Neuronal stem cell (in vitro differentiated cells): ENCODE data around the gene VPS26C.

Experiments used
- DNase-seq: peaks from one replicate; pipeline ENCODE4 v3.0.0-alpha.2; 2013; ENCODE audit warnings: low spot score
- H2AFZ ChIP-seq: one replicate; pipeline ENCODE4 v1.6.1; 2013; ENCODE audit warnings: mild to moderate bottlenecking, low read length, inconsistent platforms
- H2AK5ac ChIP-seq: 2 replicates; pipeline ENCODE4 v1.6.1; 2013; ENCODE audit warnings: low read depth, mild to moderate bottlenecking, inconsistent platforms, low read length, moderate library complexity, mixed read lengths
- H2BK120ac ChIP-seq: 2 replicates; pipeline ENCODE4 v1.6.1; 2013; ENCODE audit warnings: low read depth, mild to moderate bottlenecking, inconsistent platforms, low read length, moderate library complexity, mixed read lengths
- H2BK12ac ChIP-seq: one replicate; pipeline ENCODE4 v1.6.1; 2013; ENCODE audit warnings: low read length, inconsistent platforms
- H2BK15ac ChIP-seq: 2 replicates; pipeline ENCODE4 v1.6.1; 2013; ENCODE audit warnings: mild to moderate bottlenecking, low read length, inconsistent platforms, mixed read lengths
- H2BK5ac ChIP-seq: one replicate; pipeline ENCODE4 v1.6.1; 2013; ENCODE audit warnings: inconsistent platforms, mild to moderate bottlenecking, low read length, moderate library complexity
- H3K14ac ChIP-seq: one replicate; pipeline ENCODE4 v1.6.1; 2013; ENCODE audit warnings: low read length, inconsistent platforms
- H3K18ac ChIP-seq: 2 replicates; pipeline ENCODE4 v1.6.1; 2013; ENCODE audit warnings: low read length, inconsistent platforms
- H3K23ac ChIP-seq: 2 replicates; pipeline ENCODE4 v1.6.1; 2013; ENCODE audit warnings: low read depth, mild to moderate bottlenecking, mixed read lengths, low read length, inconsistent platforms; ENCODE audit not compliant: poor library complexity
- H3K27ac ChIP-seq: replicated peaks from 3 replicates; pipeline ENCODE4 v1.5.1; 2013; ENCODE audit warnings: low read length, inconsistent platforms
- H3K27me3 ChIP-seq, 3 experiments: 2 replicates each; pipeline ENCODE4 v1.6.1; 2013; ENCODE audit warnings: low read length in 3 of 3, mild to moderate bottlenecking in 2 of 3, inconsistent platforms in 1 of 3, low read depth in 1 of 3, mixed read lengths in 1 of 3, moderate library complexity in 1 of 3; ENCODE audit not compliant: control insufficient read depth in 3 of 3, insufficient read depth in 3 of 3
- H3K36me3 ChIP-seq, 2 donors: replicated peaks in 1 of 2; 2 replicates each; pipeline ENCODE4 v1.6.1; 2013; ENCODE audit warnings: low read length in 2 of 2; ENCODE audit not compliant: control insufficient read depth in 2 of 2, insufficient read depth in 2 of 2
- H3K4ac ChIP-seq: 2 replicates; pipeline ENCODE4 v1.6.1; 2013; ENCODE audit warnings: inconsistent platforms, mild to moderate bottlenecking, low read length, moderate library complexity
- H3K4me1 ChIP-seq, 2 donors: 1 replicate in 1 of 2; 2 replicates in 1 of 2; pipeline ENCODE4 v1.6.1; 2013; ENCODE audit warnings: low read length in 2 of 2, low read depth in 1 of 2; ENCODE audit not compliant: control insufficient read depth in 2 of 2, insufficient read depth in 1 of 2
- H3K4me2 ChIP-seq: one replicate; pipeline ENCODE4 v1.6.1; 2013; ENCODE audit warnings: mild to moderate bottlenecking, low read length, inconsistent platforms; ENCODE audit not compliant: insufficient read depth, poor library complexity, severe bottlenecking
- H3K4me3 ChIP-seq, 2 donors: 2 replicates each; pipeline ENCODE4 v1.5.1; 2013; ENCODE audit warnings: low read length in 2 of 2, mild to moderate bottlenecking in 2 of 2, inconsistent platforms in 1 of 2, moderate library complexity in 1 of 2
- H3K79me1 ChIP-seq: one replicate; pipeline ENCODE4 v1.6.1; 2013; ENCODE audit warnings: low read depth, mild to moderate bottlenecking, inconsistent platforms, low read length, moderate library complexity
- H3K9ac ChIP-seq: one replicate; pipeline ENCODE4 v1.6.1; 2013; ENCODE audit warnings: mild to moderate bottlenecking, low read depth, low read length, inconsistent platforms; ENCODE audit not compliant: poor library complexity
- H3K9me3 ChIP-seq, 2 donors: replicated peaks in 1 of 2; 2 replicates each; pipeline versions ENCODE3 to v1.6.1; 2013; ENCODE audit warnings: low read length in 2 of 2, mild to moderate bottlenecking in 2 of 2, inconsistent platforms in 1 of 2, low read depth in 1 of 2, mixed read lengths in 1 of 2, moderate library complexity in 1 of 2; ENCODE audit not compliant: control insufficient read depth in 2 of 2, insufficient read depth in 1 of 2
- H4K8ac ChIP-seq: one replicate; pipeline ENCODE4 v1.6.1; 2013; ENCODE audit warnings: low read depth, mild to moderate bottlenecking, inconsistent platforms, low read length, moderate library complexity
- H4K91ac ChIP-seq: one replicate; pipeline ENCODE4 v1.6.1; 2013; ENCODE audit warnings: low read length, low read depth, mild to moderate bottlenecking, inconsistent platforms; ENCODE audit not compliant: poor library complexity
- WGBS, 2 donors: extraction: QIAGEN DNeasy Blood & Tissue Kit; methylation state at CpG; one replicate each; pipeline ENCODE4 v1.1.7; 2013; ENCODE audit warnings: missing lambda C conversion rate in 2 of 2, mixed read lengths in 1 of 2; ENCODE audit not compliant: insufficient read length in 2 of 2, insufficient replicate concordance in 1 of 2; ENCODE audit errors: extremely low coverage in 2 of 2; 5-methylcytosine and 5-hydroxymethylcytosine counted together

Gene VPS26C

GRCh38 chr21:37214952-37215351 is 52.2 kb downstream of the VPS26C start:
- Histone ChIP-seq H3K9me3 (peaks cover 2 to 6% of the 10 kb centered on the region in 2 donors), H3K27ac (no peak overlapping the region), H3K23ac (no peak overlapping the region), H2BK5ac (no peak overlapping the region), H3K4me3 (no peak overlapping the region), H3K79me1 (no peaks in the 10 kb centered on the region), H3K27me3 (no peaks in the 10 kb centered on the region), H2BK12ac (no peak overlapping the region), H2AFZ (no peak overlapping the region), H4K91ac (no peak overlapping the region), H3K4me2 (no peak overlapping the region), H3K4me1 (no peaks in the 10 kb centered on the region), H3K9ac (no peak overlapping the region), H2AK5ac (no peak overlapping the region), H4K8ac (no peak overlapping the region), H3K18ac (no peak overlapping the region), H3K14ac (no peak overlapping the region), H2BK120ac (no peak overlapping the region), H3K36me3 (peaks cover 0 to 10% of the 10 kb centered on the region in 2 donors), H3K4ac (no peak overlapping the region), H2BK15ac (no peak overlapping the region)
- DNase-seq = no peak
- WGBS, 2 donors = no CpG with 5 or more reads among the region's 9 CpGs

GRCh38 chr21:37210799-37211198 is 56.3 kb downstream of the VPS26C start:
- H3K27me3 ChIP-seq = no peaks in the 10 kb centered on the region
- H3K4me1 ChIP-seq = peaks cover 0 to 4% of the 10 kb centered on the region in 2 donors
- H3K4me2 ChIP-seq = no peak overlapping the region
- no CpG with 5 or more reads among the region's 1 CpG for WGBS, 2 donors
- DNase-seq = no peak
- no peak overlapping the region for H3K18ac ChIP-seq
- H3K23ac ChIP-seq = no peak overlapping the region
- H2BK120ac ChIP-seq = no peak overlapping the region
- no peaks in the 10 kb centered on the region for H3K79me1 ChIP-seq
- no peak overlapping the region for H2BK15ac ChIP-seq
- H2AK5ac ChIP-seq = no peak overlapping the region
- H2BK5ac ChIP-seq = no peak overlapping the region
- no peak overlapping the region for H3K14ac ChIP-seq
- H3K9me3 ChIP-seq = peaks cover 9 to 15% of the 10 kb centered on the region in 2 donors
- no peak overlapping the region for H3K27ac ChIP-seq
- no peaks in the 10 kb centered on the region for H3K36me3 ChIP-seq
- no peak overlapping the region for H3K4ac ChIP-seq
- H3K4me3 ChIP-seq = no peak overlapping the region
- H3K9ac ChIP-seq = no peak overlapping the region
- H2AFZ ChIP-seq = no peak overlapping the region
- no peak overlapping the region for H4K91ac ChIP-seq
- H4K8ac ChIP-seq = no peak overlapping the region
- H2BK12ac ChIP-seq = no peak overlapping the region

GRCh38 chr21:37210130-37210529 is 57.0 kb downstream of the VPS26C start:
- H2BK12ac ChIP-seq = no peak overlapping the region

GRCh38 chr21:37208741-37209225 is 58.4 kb downstream of the VPS26C start:
- Histone ChIP-seq H2AFZ (no peak overlapping the region), H4K91ac (no peak overlapping the region), H3K14ac (no peak overlapping the region), H3K4me2 (no peak overlapping the region), H3K4ac (no peak overlapping the region), H4K8ac (no peak overlapping the region), H2BK120ac (no peak overlapping the region), H2AK5ac (peak overlapping the region; percentile 7), H2BK15ac (no peak overlapping the region), H3K4me3 (no peak overlapping the region), H3K4me1 (peaks cover 0 to 4% of the 10 kb centered on the region in 2 donors), H3K9me3 (peaks cover 9 to 17% of the 10 kb centered on the region in 2 donors), H3K9ac (no peak overlapping the region), H3K27ac (no peak overlapping the region), H2BK5ac (no peak overlapping the region), H3K18ac (no peak overlapping the region), H3K79me1 (no peaks in the 10 kb centered on the region), H3K23ac (no peak overlapping the region), H3K27me3 (no peaks in the 10 kb centered on the region), H3K36me3 (peaks cover 0 to 13% of the 10 kb centered on the region in 2 donors), H2BK12ac (no peak overlapping the region)
- DNase-seq = no peak
- no CpG with 5 or more reads among the region's 15 CpGs for WGBS, 2 donors

More at GRCh38 chr21:37210130-37210529, 57.0 kb downstream of the VPS26C start:
- no peak overlapping the region for H3K4ac ChIP-seq
- no peaks in the 10 kb centered on the region for H3K79me1 ChIP-seq
- no peak overlapping the region for H3K23ac ChIP-seq
- H2BK15ac ChIP-seq = no peak overlapping the region
- no peak overlapping the region for H3K9ac ChIP-seq
- H3K4me1 ChIP-seq = peaks cover 0 to 4% of the 10 kb centered on the region in 2 donors
- no peak overlapping the region for H2BK120ac ChIP-seq
- H2AFZ ChIP-seq = no peak overlapping the region
- no peak overlapping the region for H3K27ac ChIP-seq
- WGBS, 2 donors = no CpG with 5 or more reads among the region's 7 CpGs
- H3K4me3 ChIP-seq = no peak overlapping the region
- H3K14ac ChIP-seq = no peak overlapping the region
- H3K36me3 ChIP-seq = no peaks in the 10 kb centered on the region
- no peaks in the 10 kb centered on the region for H3K27me3 ChIP-seq
- H4K8ac ChIP-seq = no peak overlapping the region
- no peak overlapping the region for H4K91ac ChIP-seq
- H2AK5ac ChIP-seq = no peak overlapping the region
- H2BK5ac ChIP-seq = no peak overlapping the region
- no peak overlapping the region for H3K18ac ChIP-seq
- no peak overlapping the region for H3K4me2 ChIP-seq
- no peak for DNase-seq
- peaks cover 9 to 15% of the 10 kb centered on the region in 2 donors for H3K9me3 ChIP-seq
